ACHN (cell line): ENCODE measurements around the gene GZMB.
"Not testable (repeated sequence)": the region's sequence is repeated elsewhere in the genome, so short reads cannot be mapped to it uniquely, and the experiment has no call there.

Experiments
- DNase-seq: peaks from one replicate; pipeline ENCODE4 v3.0.0-alpha.2; 2015
- in situ Hi-C: cut with HindIII; loops from 2 replicates; pipeline ENCODE4 v1.10.0; 2017; ENCODE audit warnings: low sequenced_read_pairs, low pct_ligation_motif_present, low pct_unique_long_range_greater_than_20kb

GZMB gene

GRCh38 chr14:24584402-24584801 lies 49.6 kb downstream of the GZMB start:
- in situ Hi-C loops, DNase-seq: not testable (repeated sequence)
